ENCODE measurements around the gene GAB2. TPM values are rescaled to one million over a fixed set of nuclear protein-coding genes. Genes with fewer than 3 reads are reported as not detected.
A peak's percentile ranks its signal among the peaks of the same experiment; 100 is the strongest.

Gene GAB2
- total and polyA plus RNA-seq, 2 of the 4 experiments (the other 2 are of a cell fraction) = 3.3 to 5.9 TPM

DNA sequence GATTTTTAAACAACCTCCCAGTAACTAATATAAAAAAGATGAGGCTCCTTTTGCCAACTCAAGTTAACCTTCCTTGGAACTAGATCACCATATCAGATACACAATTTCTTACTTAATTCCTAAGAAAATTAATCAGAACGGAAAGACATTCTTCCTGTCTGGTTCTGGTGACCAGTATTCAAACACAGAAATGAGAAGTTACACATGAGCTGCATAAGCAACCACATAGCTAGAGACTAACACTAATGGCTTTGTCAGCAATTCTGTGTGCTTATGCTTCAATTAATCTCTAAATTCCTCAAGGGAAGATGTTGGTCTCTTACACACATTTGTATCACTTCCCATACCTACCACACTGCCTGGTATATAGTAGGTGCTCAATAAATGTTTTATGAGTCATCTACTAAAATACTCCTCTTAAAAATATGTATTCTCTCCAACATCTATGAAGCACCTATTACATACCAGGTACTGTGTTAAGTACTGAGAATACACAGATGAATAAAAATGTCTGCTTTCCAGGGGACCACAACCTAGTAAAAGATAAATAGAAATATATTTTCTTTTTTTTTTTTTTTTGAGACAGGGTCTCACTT, 54.5 kb downstream of the GAB2 start:
- Histone ChIP-seq H3K4me2 (ENCODE audit: low read depth, low read length) (no peak overlapping the region), H2AK5ac (ENCODE audit: low read depth, low read length) (no peak overlapping the region), H3K9me1 (ENCODE audit: insufficient read depth, low read length) (no peaks in the 10 kb centered on the region), H3K9me3 (ENCODE audit: control insufficient read depth, insufficient read depth, low read length) (no peaks in the 10 kb centered on the region), H2AK9ac (replicated peaks; ENCODE audit: low read depth, low read length, poor library complexity) (no peak overlapping the region), H3K79me1 (ENCODE audit: low read depth in 1 of 2, low read length in 2 of 2) (peaks cover 10 to 15% of the 10 kb centered on the region in 2 experiments; a peak in 3 of 4 replicates), H3K4me3 (ENCODE audit: insufficient read depth, low read depth, low read length) (no peak overlapping the region), H3K14ac (replicated peaks; ENCODE audit: low read depth, low read length) (no peak overlapping the region), H4K91ac (ENCODE audit: insufficient read depth, low read depth, low read length) (no peak overlapping the region), H4K5ac (ENCODE audit: low read depth, low read length) (no peak overlapping the region), H4K8ac (ENCODE audit: low read depth in 2 of 2, low read length in 2 of 2) (no peak overlapping the region), H3K27ac (ENCODE audit: insufficient read depth, low read length) (no peak overlapping the region), H3K9ac (ENCODE audit: low read depth, low read length) (no peak overlapping the region), H3K18ac (ENCODE audit: low read depth, low read length) (no peak overlapping the region), H2AFZ (replicated peaks; ENCODE audit: low read length, poor library complexity) (no peak overlapping the region), H3K4ac (ENCODE audit: low read depth, low read length) (no peak overlapping the region), H2BK120ac (ENCODE audit: low read depth, low read length) (no peak overlapping the region), H2BK20ac (ENCODE audit: low read depth, low read length) (no peak overlapping the region), H3K36me3 (ENCODE audit: control insufficient read depth, insufficient read depth, low read length) (no peaks in the 10 kb centered on the region), H3K4me1 (ENCODE audit: control insufficient read depth, insufficient read depth, low read length) (peaks cover 4% of the 10 kb centered on the region; the same call in 1 of the 2 replicates), H2BK5ac (ENCODE audit: low read depth, low read length, poor library complexity, severe bottlenecking) (no peak overlapping the region), H3K23ac (ENCODE audit: low read depth, low read length) (no peak overlapping the region), H3K56ac (ENCODE audit: extremely low read depth, insufficient read depth, low read length) (no peak overlapping the region), H2BK15ac (ENCODE audit: low read depth, low read length) (no peak overlapping the region), H4K20me1 (ENCODE audit: insufficient read depth, low read length) (peaks cover 13% of the 10 kb centered on the region; the same call in 1 of the 2 replicates), H3K27me3 (ENCODE audit: control insufficient read depth, insufficient read depth, low read length) (no peaks in the 10 kb centered on the region)
- WGBS, 2 experiments (ENCODE audit: extremely low coverage in 2 of 2, insufficient read length in 1 of 2) = no CpG with 5 or more reads among the region's 1 CpG
- dilution Hi-C loops (cut with HindIII; ENCODE audit: low sequenced_read_pairs, unreplicated experiment) (no loop called here), intact Hi-C loops (cut with micrococcal nuclease) (no loop called here), in situ Hi-C loops (cut with MboI; ENCODE audit: low sequenced_read_pairs) (no loop called here)
- ATAC-seq (ENCODE audit: low read depth) = no peak
- ChIA-PET POLR2A (ENCODE audit: unreplicated experiment) (no interaction called here), CTCF (no interaction called here)
- TF ChIP-seq FOS (IDR thresholded peaks at IDR 0.05; ENCODE audit: low read depth, low read length) (no peak), MAFK (IDR thresholded peaks at IDR 0.05; ENCODE audit: low read depth, low read length) (peak; percentile 65)
- BruUV-seq (replicated peaks) = no TSS peak
- DNase-seq = no peak

All from IMR-90 (cell line).